Activated CD8-positive, alpha-beta memory T cell treated with anti-CD3 and anti-CD28 coated beads, Interleukin-2, amount 50 U/mL, for 4 hours (primary cell): ENCODE measurements around the gene ADGRF5.

ENCODE experiments used
- DNase-seq: peaks from one replicate; pipeline ENCODE4 v3.0.0-alpha.2; 2020

ADGRF5 gene

GRCh38 chr6:46927066-46927465, 5.3 kb upstream of the ADGRF5 start:
- DNase-seq = no peak

DNA sequence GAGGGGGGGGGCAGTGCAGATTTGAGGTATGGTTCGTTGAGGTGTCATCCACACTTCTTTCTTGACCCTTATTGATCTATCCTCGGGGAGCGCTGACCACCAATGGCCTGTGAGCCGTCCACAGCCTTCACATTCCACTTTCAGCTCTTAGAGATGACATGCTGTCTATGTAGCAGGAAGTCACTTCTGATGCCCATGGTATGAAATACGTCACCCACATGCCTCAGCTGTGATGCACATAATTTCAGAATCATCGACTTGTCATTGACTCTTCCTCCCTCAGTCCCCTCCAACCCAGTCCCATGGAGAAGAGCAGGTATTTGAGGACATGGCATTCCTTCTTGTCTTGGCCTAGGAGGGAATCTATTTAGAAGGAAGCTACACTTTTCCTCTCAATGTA, 4.7 kb upstream of the ADGRF5 start:
- no peak for DNase-seq

DNA sequence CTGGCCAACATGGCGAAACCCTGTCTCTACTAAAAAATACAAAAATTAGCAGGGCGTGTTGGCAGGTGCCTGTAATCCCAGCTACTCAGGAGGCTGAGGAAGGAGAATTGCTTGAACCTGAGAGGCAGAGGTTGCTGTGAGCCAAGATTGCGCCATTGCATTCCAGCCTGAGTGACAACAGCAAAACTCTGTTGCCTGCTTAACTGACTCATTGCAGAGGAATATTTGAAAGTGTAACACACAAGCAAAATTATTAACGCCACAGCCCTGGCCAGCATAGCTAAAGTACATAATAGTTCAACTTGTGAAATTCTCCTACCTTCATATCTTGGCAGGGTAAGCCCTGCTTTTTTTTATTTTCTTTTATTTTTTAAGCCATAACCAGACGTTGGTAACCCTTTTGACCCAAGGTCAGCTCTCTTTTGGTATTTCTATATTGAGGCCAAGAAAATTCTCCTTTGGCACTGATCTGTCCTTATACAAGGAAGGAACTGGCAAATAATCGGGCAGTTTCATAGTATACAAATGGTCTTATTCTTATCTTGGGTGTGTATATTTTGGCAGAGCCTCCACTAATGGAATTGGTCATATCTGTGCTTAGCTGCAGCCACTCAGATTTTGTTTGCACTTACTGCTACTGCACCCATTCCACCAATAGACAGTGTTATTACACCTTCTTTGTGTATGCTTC, 4.0 kb upstream of the ADGRF5 start:
- DNase-seq = no peak

DNA sequence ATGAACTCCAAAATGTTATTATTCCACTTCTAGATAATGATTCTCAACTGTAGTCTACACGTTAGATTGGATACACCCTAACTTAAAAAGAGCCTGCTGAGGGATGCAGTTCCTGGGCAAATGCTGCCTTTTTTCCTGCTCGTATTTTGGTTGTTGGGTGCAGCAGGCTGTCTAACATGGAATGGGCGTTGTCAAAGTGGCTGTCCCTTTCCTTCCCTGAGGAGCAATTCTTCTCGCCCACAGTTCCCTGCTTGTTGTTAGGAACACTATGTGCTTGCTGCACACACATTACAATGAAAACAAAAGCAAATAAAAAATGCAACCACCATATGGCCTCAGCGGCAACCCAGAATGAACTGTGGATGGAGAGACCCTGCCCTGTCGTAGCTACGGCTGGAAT, 1.7 kb upstream of the ADGRF5 start:
- DNase-seq = no peak

DNA sequence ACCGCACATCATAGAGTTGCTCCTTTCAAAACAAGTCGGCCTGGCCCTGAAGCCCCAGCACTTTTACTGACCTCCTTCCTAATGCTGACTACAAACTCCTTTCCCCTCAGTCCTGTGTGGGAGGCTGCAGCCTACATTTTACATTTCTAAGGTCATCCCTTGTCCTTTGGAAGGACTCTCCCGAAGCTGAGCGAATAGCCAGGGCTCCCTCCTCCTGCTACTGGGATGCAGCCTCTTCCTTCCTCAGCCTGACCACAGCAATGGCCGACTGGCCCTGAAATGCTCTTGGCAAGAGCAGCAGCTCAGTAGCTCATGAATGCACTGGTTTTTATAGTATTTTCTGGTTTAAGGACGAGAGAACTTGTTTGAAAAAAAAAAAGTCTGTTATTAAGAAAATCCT, 679 bp downstream of the ADGRF5 start:
- DNase-seq = no peak

GRCh38 chr6:46918806-46919205, 2.9 kb downstream of the ADGRF5 start:
- no peak for DNase-seq

DNA sequence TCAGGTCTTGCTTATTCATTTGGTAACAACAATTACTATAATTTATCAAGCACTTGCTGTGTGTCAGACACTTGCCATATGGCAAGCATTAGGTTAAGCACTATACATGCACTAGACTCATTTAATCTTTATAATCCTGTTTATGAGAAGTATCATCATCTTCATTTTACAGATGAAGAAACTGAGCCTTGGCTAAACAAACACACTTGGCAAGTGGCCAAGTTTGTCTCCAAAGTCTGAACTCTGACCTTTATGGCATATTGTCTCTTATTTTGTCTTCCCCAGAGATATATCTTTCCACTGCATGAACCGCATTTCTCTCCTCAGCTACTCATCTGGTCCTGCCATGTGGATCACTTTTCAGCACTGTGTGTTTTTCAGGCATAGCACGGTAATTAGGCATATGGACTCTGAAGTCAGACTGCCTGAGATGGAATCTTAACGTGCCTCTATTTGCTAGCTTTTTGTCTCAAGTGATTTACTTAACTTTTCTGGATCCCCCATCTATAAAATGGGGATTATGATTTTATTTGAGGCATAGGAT, 4.7 kb downstream of the ADGRF5 start:
- DNase-seq = no peak

DNA sequence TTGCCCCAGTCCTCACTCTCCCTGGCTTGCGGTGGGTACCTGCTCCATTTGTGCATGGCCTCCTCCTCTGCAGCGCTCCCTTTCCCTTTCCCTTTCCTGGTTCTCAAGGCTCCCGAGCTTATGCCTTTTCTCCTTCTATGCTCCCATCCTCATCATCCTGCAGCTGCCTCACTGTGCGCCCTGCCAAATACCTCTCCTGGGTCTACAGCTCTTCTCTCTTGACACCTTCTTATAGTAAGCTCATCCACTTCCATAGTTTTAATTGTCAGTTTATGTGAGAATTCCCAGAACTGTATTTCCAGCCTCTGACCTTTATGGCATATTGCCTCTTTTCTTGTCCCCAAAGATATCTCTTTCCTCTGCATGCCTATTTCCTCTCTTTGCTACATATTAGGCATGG, 5.9 kb downstream of the ADGRF5 start:
- no peak for DNase-seq

- no peak for DNase-seq
Observed at GRCh38 chr6:46915380-46915779, 6.4 kb downstream of the ADGRF5 start.

DNA sequence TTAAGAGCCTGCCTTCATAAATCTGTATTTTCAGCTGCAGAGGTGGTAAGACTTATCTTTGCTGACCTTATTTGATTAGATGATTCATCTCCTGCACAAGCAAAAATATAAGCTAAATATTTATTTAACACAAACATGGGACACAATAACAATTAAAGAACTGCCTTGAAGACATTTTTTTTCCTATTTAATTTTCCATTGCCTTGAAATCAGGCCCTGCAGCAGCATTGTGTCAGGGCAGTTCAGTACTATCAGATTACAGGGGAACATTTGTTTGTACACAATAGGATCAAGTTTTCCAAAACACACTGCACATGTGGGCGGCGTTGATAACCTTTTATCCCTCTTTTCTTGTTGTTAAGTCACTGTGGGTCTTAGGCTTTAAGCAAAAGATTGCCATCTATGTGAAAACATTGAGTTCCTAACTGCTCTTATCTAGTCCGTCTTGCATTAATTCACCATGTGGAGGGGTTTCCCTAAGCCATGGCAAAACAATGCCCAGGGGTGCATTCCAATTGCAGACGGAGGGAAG, 7.4 kb downstream of the ADGRF5 start:
- no peak for DNase-seq

GRCh38 chr6:46909371-46909770, 12.4 kb downstream of the ADGRF5 start:
- no peak for DNase-seq

DNA sequence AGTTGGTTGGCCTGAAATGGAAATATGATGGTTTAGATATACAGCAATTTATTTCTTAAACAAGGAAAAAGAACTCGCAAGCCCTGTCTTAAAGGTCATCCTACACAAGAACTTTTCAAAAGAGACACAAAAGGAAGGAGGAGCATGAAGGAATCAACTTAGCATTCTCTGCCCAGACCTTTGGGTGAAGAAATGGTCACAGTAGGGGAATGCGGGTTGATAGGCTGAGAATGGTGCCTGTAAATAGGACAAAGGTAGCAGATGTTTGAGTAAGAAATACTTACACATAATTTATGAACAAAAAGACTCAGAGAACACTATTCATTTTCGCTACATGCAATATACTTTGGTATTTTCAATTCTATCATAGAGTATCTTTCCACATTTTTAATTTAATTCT, 15.0 kb downstream of the ADGRF5 start:
- no peak for DNase-seq

DNA sequence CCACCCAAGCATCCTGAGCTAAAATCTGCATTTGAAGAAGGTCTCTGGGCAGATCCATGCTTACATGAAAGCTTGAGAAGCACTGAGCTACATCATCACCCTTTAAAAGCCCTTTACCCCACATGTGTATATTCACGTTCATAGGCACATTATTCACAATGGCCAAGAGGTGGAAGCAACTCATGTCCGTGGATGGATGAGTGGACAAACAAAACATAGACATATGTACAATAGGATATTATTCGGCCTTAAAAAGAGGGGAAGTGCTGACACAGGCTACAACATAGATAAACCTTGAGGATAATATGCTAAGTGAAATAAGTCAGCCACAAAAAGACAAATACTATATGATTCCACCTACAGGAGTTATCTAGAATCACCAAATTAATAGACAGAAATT, 17.6 kb downstream of the ADGRF5 start:
- no peak for DNase-seq

GRCh38 chr6:46903175-46903574, 18.6 kb downstream of the ADGRF5 start:
- no peak for DNase-seq

DNA sequence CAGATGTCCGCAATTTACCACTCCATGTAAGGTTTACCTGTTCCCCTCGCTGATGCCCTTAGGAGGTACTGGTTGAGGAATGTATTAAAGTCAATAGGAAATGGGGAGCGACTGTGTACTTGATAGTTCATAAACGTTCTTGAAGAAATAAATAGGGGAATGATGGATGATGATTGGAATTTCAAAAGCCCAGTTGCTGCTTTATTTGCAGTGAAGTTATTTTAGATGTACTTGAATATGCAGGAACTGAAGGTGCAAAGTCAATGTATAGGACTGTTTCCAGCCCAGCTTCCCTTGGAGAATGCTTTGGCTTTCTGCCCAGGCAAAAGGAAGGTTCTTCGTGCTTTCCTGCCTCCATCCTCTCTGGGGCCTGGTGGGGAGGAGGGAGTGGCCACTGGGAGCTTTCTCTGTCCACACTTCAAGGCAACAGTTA, 19.8 kb downstream of the ADGRF5 start:
- no peak for DNase-seq

DNA sequence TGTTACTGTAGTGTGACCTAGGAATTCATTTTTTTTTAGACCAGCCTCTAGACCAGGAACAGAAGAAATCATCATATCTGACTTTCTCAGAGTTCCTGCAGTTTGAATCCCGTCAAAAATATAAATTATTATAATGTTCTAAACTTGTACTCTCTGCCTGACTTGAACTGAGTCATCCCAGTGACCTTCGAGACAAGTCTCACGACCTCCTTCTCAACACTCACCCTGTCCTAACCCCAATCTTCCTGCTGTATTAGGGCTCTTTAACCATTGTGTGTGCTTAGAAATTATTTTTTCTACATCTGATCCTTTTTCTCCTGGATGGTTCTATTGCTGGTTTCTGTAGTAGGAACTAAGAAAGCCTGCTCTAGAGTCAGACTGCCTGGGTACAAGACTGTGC, 21.5 kb downstream of the ADGRF5 start:
- DNase-seq = no peak

DNA sequence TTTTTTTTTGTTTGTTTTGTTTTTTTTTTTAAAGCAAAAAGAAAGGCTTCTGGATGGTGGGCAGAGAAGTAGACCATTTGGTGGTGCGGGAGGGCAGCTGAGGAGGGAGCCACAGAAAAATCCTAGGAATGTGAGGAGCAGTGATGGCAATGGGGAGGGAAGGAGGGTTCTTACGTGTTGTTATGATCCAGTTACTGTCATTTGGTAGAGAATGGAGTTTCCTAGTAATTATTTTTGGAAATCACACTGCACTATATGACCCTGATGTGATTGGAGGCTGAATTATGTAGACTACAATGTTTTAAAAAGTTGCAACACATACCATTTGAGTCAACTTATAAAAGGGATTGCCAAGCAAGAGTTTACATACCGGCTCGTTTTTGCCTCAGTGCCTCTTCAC, 22.1 kb downstream of the ADGRF5 start:
- DNase-seq = no peak

- no peak for DNase-seq
Observed at GRCh38 chr6:46898006-46898405, 23.7 kb downstream of the ADGRF5 start.

DNA sequence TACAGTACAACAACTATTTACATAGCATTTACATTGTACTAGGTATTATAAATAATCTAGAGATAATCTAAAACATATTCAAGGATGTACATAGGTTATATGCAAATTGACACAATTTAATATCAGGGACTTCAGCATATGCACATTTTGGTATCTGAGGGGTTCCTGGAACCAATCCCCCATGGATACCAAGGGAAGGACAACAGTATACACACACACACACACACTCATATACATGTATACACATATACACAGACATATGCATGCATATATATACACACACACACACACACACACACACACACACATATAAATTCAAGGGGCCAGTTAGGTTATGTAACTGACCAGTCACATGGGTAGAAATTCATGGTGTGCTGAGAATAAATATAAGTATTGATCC, 24.9 kb downstream of the ADGRF5 start:
- no peak for DNase-seq

- no peak for DNase-seq
Observed at GRCh38 chr6:46895930-46896329, 25.8 kb downstream of the ADGRF5 start.

DNA sequence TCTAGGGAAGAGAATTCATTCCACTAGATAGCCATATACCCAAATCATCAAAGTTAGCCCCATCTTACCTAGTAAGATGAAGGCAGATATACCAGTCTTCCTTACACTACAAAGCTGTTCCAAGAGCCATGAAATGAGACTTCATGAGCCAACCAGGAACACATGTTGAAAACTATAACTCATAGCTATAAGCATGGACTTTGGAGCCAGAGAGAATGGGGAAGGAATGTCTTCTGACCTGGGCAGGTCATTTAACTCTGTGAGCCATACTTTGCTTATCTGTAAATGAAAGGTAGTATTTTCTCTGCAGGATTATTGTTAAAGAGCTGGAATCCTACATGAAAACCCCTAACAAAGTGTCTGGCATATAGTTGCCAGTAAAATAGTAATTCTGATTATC, 27.3 kb downstream of the ADGRF5 start:
- DNase-seq = no peak

- no peak for DNase-seq
Observed at GRCh38 chr6:46893648-46894047, 28.1 kb downstream of the ADGRF5 start.

DNA sequence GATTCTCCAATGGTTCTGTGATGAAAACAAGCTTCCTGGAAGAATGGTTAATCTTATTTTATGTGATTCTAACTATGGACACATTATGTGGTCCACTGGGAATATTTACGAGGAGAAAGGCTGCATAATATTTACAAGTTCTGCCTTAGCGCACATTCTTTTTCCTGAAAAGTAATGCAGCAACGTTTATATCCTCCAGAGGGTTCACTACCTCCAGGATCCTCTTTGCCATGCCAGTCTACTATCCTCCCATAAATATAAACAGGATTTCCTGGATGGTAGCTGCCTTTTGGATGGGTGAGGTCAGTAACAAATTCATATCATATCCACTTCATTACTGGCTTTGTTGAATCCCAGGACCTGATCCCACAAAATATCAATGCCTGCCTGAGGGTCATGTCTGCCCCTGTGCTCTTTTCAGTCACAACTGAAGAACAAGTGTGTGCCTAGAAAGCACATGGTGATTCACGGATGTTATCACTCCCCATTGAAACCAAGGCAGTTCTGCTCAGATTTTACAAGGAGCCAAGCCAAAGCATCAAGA, 30.4 kb downstream of the ADGRF5 start:
- DNase-seq = no peak

GRCh38 chr6:46888578-46888977, 33.2 kb downstream of the ADGRF5 start:
- no peak for DNase-seq

- no peak for DNase-seq
Observed at GRCh38 chr6:46888031-46888430, 33.7 kb downstream of the ADGRF5 start.
